ENCODE results near the gene MOB3C. TPM values are rescaled to one million over a fixed set of nuclear protein-coding genes. Genes with fewer than 3 reads are reported as not detected.
A peak's percentile ranks its signal among the peaks of the same experiment; 100 is the strongest.

MOB3C gene
- total RNA-seq, 1 donor from 2014 or later: 1.1 TPM

DNA sequence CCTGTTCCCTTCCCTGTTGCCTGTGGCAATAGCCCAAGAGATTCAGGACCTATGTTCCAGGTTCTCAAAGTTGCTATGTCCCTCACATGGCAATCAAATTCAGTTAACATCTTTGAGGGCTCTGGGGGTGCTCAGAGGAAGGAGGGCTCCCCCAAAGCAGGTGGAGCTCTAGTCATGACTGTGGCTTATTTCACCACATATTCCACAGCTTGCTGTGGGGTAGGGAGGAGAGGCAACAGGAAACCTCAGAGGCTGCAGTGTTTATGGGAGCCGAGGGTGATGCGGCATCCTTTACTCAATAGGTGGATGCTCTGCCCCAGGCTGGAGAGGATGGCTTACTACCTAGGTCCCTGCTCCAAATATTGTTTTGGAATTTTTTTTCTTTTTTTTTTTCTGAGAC, 11.4 kb downstream of the MOB3C start:
- Mint-ChIP-seq H3K4me3 (peak overlapping the region; percentile 90), H3K36me3 (no peaks in the 10 kb centered on the region), H3K4me1 (peaks cover 14% of the 10 kb centered on the region), H3K27ac (no peak overlapping the region), H3K9me3 (no peaks in the 10 kb centered on the region), H3K27me3 (ENCODE audit: insufficient read depth, low read depth) (peaks cover 21% of the 10 kb centered on the region)
- peaks cover 13% of the 10 kb centered on the region for H3F3A ChIP-seq (ENCODE audit: low read depth)
- peaks cover 13% of the 10 kb centered on the region for H3K4me1 ChIP-seq
- no peak overlapping the region for H2AFZ ChIP-seq (replicated peaks)
- H4K20me1 ChIP-seq (ENCODE audit: low read depth): no peaks in the 10 kb centered on the region
- no peak for TF ChIP-seq EZH2 (IDR thresholded peaks at IDR 0.05)
- TF ChIP-seq, protein P1, sequence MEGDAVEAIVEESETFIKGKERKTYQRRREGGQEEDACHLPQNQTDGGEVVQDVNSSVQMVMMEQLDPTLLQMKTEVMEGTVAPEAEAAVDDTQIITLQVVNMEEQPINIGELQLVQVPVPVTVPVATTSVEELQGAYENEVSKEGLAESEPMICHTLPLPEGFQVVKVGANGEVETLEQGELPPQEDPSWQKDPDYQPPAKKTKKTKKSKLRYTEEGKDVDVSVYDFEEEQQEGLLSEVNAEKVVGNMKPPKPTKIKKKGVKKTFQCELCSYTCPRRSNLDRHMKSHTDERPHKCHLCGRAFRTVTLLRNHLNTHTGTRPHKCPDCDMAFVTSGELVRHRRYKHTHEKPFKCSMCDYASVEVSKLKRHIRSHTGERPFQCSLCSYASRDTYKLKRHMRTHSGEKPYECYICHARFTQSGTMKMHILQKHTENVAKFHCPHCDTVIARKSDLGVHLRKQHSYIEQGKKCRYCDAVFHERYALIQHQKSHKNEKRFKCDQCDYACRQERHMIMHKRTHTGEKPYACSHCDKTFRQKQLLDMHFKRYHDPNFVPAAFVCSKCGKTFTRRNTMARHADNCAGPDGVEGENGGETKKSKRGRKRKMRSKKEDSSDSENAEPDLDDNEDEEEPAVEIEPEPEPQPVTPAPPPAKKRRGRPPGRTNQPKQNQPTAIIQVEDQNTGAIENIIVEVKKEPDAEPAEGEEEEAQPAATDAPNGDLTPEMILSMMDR (IDR thresholded peaks at IDR 0.05): no peak
- TF ChIP-seq EZH2phosphoT487 (IDR thresholded peaks at IDR 0.05): no peak
- no peak for DNase-seq (ENCODE audit: low spot score)
- no peaks in the 10 kb centered on the region for H3K79me2 ChIP-seq (ENCODE audit: low read depth)
- H3K4me2 ChIP-seq: peak overlapping the region; percentile 77
- H3K9me3 ChIP-seq (ENCODE audit: low read depth): no peaks in the 10 kb centered on the region
- H3K9ac ChIP-seq: no peak overlapping the region
- no peaks in the 10 kb centered on the region for H3K36me3 ChIP-seq
- peak overlapping the region; percentile 65 for H3K4me3 ChIP-seq
- H3K27me3 ChIP-seq: no peaks in the 10 kb centered on the region
- no peak overlapping the region for H3K27ac ChIP-seq

DNA sequence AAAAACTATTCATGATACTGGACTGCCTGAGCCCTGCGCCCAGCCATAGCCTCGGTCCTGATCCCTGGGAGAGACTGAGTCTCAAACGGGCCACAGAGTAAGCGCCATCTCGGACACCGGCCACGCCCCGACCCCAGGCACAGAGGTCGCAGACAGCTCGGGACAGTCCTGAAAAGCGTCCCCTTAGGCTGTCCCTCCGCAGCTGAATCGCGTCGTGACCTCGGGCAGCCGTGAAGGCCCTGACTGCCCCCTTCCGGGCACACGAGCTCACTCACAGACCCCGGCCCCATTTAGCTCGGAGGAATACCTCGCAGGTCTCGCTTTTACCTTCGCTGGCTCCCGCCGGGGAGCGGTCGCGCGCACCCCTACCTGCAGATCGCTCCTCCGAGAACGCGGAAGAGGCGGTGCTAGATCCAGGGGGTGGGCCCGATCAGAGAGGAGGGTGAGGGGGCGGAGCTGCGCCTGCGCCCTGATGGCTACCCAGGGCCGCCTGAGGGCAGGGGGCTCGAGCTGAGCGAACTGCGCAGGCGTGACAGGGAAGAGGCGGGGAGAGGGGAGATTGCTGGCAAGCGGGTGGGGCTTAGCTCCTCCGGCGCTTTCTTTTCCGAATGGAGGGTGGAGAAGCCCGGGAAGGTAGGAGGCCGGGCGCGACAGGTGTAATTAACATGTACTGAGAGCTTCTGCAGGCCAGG, 12.6 kb downstream of the MOB3C start, which contains the start of gene MKNK1:
MKNK1 (minus strand) TSS at position 411 of the 692 bp plus-strand sequence. CDS start 20,941 bp downstream, outside the sequence.
- H4K20me1 ChIP-seq (ENCODE audit: low read depth): no peaks in the 10 kb centered on the region
- peak within 1 kb of the TSS; percentile 90 for H2AFZ ChIP-seq (replicated peaks)
- peak within 1 kb of the TSS; percentile 65 for H3K4me3 ChIP-seq
- H3K27me3 ChIP-seq: no peaks in the 10 kb centered on the region
- Mint-ChIP-seq H3K4me3 (peak within 1 kb of the TSS; percentile 90), H3K4me1 (peaks cover 14% of the 10 kb centered on the region), H3K9me3 (no peaks in the 10 kb centered on the region), H3K27ac (no peak within 1 kb of the TSS), H3K27me3 (ENCODE audit: insufficient read depth, low read depth) (peaks cover 21% of the 10 kb centered on the region), H3K36me3 (no peaks in the 10 kb centered on the region)
- no peaks in the 10 kb centered on the region for H3K79me2 ChIP-seq (ENCODE audit: low read depth)
- DNase-seq (ENCODE audit: low spot score): peak; percentile 99
- no peak for TF ChIP-seq EZH2 (IDR thresholded peaks at IDR 0.05)
- TF ChIP-seq, protein P1 (IDR thresholded peaks at IDR 0.05): peak; percentile 59
- peaks cover 13% of the 10 kb centered on the region for H3K4me1 ChIP-seq
- H3K9me3 ChIP-seq (ENCODE audit: low read depth): no peaks in the 10 kb centered on the region
- peaks cover 13% of the 10 kb centered on the region for H3F3A ChIP-seq (ENCODE audit: low read depth)
- H3K27ac ChIP-seq: no peak within 1 kb of the TSS
- H3K9ac ChIP-seq: peak within 1 kb of the TSS; percentile 8
- H3K36me3 ChIP-seq: no peaks in the 10 kb centered on the region
- H3K4me2 ChIP-seq: peak within 1 kb of the TSS; percentile 80

DNA sequence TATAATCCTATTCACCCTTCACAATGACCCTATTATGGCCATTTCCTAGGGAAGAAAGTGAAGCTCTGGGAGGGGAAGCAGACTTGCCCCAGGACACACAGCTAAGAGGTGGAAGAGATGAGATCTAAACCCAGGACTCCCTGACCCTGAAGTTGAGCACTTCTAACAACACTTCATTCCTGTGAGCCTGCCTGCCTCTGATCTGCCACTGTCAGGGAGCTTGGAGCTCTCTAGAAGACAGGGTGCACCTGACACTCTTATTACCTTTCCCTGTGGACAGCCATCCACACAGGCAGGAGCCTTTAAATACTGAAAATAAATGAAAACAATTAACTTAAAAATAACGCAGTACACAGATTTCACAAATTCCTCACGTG, 13.1 kb downstream of the MOB3C start:
- H3F3A ChIP-seq (ENCODE audit: low read depth): peaks cover 13% of the 10 kb centered on the region
- peak overlapping the region; percentile 90 for H2AFZ ChIP-seq (replicated peaks)
- peak overlapping the region; percentile 80 for H3K4me2 ChIP-seq
- Mint-ChIP-seq H3K9me3 (no peaks in the 10 kb centered on the region), H3K4me1 (peaks cover 14% of the 10 kb centered on the region), H3K27me3 (ENCODE audit: insufficient read depth, low read depth) (peaks cover 19% of the 10 kb centered on the region), H3K27ac (no peak overlapping the region), H3K36me3 (no peaks in the 10 kb centered on the region), H3K4me3 (peak overlapping the region; percentile 90)
- H3K79me2 ChIP-seq (ENCODE audit: low read depth): no peaks in the 10 kb centered on the region
- no peaks in the 10 kb centered on the region for H3K9me3 ChIP-seq (ENCODE audit: low read depth)
- H4K20me1 ChIP-seq (ENCODE audit: low read depth): no peaks in the 10 kb centered on the region
- no peaks in the 10 kb centered on the region for H3K27me3 ChIP-seq
- TF ChIP-seq, protein P1 (IDR thresholded peaks at IDR 0.05): no peak
- TF ChIP-seq EZH2 (IDR thresholded peaks at IDR 0.05): no peak
- no peak for TF ChIP-seq EZH2phosphoT487 (IDR thresholded peaks at IDR 0.05)
- H3K4me3 ChIP-seq: peak overlapping the region; percentile 65
- H3K27ac ChIP-seq: no peak overlapping the region
- no peak overlapping the region for H3K9ac ChIP-seq
- no peak for DNase-seq (ENCODE audit: low spot score)
- H3K36me3 ChIP-seq: no peaks in the 10 kb centered on the region
- peaks cover 13% of the 10 kb centered on the region for H3K4me1 ChIP-seq

All from neural progenitor cell (in vitro differentiated cells).